NCI-H345 (cell line): ENCODE measurements around the gene CGB2.
A peak's percentile ranks its signal among the peaks of the same experiment; 100 is the strongest.
"Not testable (repeated sequence)": the region's sequence is repeated elsewhere in the genome, so short reads cannot be mapped to it uniquely, and the experiment has no call there.

Source experiments
- DNase-seq: peaks from one replicate; lab custom pipeline; 2025; lab: John Stamatoyannopoulos, UW

Gene CGB2

DNA sequence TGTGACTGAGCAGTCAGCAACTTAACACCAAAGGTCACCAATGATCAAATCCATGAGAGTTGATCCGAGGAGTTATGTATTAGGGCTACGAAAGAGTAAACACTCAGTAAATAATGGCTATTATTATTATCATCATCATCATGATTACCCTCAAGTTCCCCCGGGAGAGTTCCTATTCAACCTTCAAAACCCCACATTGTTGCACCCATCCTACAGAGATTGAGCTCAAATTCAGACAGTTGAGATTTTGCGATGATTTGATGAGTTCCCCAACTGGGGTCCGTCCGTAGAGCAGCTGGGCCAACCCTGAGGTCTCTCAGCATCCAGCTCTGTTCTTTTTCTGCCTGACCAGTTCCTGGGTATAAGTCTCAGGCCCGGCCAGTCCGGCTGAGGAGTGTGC, 6.4 kb downstream of the CGB2 start:
- not testable (repeated sequence) for DNase-seq

DNA sequence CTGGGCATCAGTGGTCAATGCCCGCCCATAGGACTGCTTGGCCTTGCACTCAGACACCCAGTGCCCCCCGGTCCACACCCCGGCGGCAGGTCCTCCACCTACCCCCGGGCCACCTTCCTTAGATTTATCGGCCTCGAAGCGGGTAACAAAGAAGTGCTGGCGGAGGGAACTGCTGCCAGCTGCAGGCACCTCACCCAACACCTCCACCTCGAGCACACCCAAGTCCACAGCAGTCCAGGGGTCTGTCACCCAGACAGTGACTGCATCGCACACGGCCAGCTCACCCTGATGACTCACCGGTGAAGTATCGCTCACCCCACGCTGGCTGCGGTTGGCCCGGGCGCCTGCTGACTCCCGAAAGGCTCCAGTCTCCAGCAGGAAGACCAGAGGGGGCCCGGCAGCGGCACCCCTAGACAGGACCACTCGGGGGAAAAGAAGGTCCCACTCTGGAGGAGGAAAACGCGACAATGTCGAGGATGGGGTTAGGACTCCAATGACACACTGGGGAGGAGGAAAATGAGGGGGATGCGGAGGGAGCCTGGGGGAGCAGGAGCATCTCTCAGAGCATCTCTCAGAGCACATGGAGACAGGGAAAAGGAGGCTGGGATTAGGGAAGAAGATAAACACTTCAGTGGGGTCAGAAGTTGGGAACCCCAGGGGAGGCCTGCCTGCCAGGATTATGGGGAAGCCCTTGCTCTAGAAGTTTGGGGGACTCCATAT, 7.0 kb downstream of the CGB2 start:
- DNase-seq: not testable (repeated sequence)

DNA sequence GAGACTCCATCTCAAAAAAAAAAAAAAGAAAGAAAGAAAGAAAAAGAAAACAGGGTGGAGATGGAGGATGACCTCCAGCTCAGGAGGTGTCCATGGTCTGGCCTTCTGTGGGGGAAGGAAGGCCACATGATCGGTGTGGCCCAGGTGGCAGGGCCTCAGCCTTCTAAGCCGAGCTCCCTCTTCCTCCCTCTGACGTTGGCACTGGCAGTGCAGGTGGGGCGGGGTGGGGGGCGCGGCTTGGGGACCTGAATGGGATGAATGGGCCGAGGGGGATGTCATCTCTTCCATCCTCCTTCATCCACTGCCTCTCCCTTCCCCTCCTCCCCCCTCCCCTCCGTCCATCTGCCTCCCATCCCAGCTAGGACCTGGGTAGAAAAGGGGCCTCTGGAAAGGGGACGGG, 8.0 kb downstream of the CGB2 start:
- DNase-seq: not testable (repeated sequence)

DNA sequence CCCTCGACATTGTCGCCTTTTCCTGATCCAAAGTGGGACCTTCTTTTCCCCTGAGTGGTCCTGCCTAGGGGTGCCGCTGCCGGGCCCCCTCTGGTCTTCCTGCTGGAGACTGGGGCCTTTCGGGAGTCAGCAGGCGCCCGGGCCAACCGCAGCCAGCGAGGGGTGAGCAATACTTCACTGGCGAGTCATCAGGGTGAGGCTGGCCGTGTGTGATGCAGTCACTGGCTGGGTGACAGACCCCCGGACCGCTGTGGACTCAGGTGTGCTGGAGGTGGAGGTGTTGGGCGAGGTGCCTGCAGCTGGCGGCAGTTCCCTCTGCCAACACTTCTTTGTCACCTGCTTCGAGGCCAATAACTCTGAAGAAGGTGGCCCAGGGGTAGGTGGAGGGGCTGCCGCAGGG, 10.5 kb downstream of the CGB2 start:
- DNase-seq: no peak

DNA sequence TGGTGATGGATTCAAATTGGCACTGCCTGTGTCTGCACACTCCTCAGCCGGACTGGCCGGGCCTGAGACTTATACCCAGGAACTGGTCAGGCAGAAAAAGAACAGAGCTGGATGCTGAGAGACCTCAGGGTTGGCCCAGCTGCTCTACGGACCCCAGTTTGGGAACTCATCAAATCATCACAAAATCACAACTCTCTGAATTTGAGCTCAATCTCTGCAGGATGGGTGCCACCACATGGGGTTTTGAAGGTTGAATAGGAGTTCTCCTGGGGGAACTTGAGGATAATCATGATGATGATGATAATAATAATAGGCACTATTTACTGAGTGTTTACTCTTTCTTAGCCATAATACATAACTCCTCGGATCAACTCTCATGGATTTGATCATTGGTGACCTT, 11.0 kb downstream of the CGB2 start:
- not testable (repeated sequence) for DNase-seq

DNA sequence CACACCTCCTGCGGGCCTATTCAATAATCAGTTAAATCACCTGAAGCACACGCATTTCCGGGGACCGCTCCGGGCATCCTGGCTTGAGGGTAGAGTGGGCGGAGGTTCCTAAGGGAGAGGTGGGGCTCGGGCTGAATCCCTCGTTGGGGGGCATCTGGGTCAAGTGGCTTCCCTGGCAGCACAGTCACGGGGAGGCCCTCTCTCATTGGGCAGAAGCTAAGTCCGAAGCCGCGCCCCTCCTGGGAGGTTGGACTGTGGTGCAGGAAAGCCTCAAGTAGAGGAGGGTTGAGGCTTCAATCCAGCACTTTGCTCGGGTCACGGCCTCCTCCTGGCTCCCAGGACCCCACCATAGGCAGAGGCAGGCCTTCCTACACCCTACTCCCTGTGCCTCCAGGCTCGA, 11.9 kb downstream of the CGB2 start, which contains the start of gene CGB5:
Gene CGB5 (plus strand): TSS at position 301 of the 400 bp plus-strand sequence. CDS start 362 bp downstream, outside the sequence.
- DNase-seq: not testable (repeated sequence)

DNA sequence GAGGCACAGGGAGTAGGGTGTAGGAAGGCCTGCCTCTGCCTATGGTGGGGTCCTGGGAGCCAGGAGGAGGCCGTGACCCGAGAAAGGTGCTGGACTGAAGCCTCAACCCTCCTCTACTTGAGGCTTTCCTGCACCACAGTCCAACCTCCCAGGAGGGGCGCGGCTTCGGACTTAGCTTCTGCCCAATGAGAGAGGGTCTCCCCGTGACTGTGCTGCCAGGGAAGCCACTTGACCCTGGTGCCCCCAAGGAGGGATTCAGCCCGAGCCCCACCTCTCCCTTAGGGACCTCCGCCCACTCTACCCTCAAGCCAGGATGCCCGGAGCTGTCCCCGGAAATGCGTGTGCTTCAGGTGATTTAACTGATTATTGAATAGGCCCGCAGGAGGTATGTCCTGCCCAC, 17.3 kb downstream of the CGB2 start, which contains the start of gene CGB8:
Gene CGB8 (minus strand): TSS at position 101 of the 400 bp plus-strand sequence. CDS start 372 bp downstream, outside the sequence.
- DNase-seq: not testable (repeated sequence)

DNA sequence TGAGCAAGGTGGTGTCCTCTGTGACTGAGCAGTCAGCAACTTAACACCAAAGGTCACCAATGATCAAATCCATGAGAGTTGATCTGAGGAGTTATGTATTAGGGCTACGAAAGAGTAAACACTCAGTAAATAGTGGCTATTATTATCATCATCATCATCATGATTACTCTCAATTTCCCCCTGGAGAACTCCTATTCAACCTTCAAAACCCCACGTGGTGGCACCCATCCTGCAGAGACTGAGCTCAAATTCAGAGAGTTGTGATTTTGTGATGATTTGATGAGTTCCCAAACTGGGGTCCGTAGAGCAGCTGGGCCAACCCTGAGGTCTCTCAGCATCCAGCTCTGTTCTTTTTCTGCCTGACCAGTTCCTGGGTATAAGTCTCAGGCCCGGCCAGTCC, 18.1 kb downstream of the CGB2 start:
- not testable (repeated sequence) for DNase-seq

DNA sequence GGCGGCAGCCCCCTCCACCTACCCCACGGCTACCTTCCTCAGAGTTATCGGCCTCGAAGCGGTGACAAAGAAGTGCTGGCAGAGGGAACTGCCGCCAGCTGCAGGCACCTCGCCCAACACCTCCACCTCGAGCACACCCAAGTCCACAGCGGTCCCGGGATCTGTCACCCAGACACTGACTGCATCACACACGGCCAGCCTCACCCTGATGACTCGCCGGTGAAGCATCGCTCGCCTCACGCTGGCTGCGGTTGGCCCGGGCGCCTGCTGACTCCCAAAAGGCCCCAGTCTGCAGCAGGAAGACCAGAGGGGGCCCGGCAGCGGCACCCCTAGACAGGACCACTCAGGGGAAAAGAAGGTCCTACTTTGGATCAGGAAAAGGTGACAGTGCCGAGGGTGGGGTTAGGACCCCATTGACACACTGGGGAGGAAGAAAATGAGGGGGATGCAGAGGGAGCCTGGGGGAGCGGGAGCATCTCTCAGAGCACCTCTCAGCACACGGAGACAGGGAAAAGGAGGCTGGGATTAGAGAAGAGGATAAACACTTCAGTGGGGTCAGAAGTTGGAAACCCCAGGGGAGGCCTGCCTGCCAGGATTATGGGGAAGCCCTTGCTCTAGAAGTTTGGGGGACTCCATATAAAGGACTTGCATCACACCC, 18.8 kb downstream of the CGB2 start:
- not testable (repeated sequence) for DNase-seq

DNA sequence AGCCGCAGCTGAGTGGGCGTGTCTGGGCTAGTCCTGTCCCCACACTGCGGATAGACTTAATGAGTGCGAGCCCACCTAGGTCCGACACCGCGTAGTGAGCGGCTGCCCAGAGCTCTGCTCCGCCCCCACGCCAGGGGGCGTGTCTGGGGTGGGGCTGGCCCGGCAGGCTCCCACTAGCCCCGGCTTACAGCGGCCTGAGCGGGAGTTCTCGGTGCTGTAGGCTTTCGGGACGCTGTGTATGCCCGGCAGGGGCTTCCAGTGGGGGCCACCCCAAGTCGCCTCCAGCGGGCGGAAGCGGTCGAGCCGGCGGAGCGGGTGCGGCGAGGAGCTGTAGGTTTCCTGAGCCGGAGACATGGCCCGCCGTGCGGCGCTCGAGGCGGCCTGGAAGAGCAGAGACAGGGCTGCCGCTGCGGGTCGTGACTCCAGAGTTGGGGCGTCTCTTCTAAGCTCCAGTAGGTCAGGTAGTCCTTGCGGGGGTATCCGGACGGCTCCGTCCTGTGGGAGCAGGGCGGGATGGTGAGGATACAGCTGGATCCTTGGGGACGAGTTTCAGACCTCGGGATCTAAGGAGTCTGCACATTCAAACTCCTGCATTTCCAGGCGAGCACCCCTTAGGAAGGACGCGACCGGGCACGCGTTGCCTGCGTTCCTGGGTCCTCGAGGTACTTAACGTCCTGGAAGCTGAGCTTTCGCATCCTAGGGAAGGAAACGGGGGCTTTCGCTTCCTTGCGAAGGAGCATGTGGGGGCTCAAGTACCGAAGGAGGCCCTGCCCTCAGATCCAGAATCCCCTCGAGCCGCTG, 24.6 kb downstream of the CGB2 start:
- peak; percentile 10 for DNase-seq

DNA sequence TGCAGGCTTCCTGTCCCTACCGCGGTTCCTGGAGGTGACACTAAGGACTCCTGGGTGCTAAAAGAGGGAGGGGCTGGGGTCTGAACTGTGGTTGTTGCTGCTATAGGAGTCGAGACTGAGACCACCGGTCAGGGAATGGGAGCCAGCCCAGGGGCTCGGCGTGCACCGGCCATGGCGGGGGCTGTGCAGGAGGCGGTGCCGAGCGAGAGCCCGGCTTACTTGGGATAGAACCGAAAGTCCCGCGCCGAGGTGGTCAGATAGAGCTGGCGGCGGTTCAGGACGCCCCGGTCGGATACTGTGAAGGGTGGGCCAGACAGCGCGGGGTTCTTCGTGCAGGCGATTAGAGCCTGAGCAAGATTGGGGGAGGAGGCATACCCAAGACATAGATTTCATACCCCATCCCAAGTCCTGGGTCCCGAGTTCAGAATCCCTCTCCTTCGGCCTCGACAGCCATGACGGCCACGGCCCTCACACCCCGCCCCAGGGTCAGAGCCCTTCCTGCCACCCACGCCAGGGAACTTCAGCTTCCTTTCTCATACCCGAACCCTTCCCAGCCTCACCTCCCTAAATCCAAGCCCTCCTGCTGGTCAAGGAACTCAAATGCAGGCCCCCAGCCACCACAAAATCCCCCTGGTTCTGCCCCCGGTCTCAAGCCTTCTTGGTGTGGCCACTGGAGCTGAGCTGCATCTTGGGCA, 25.4 kb downstream of the CGB2 start:
- not testable (repeated sequence) for DNase-seq

DNA sequence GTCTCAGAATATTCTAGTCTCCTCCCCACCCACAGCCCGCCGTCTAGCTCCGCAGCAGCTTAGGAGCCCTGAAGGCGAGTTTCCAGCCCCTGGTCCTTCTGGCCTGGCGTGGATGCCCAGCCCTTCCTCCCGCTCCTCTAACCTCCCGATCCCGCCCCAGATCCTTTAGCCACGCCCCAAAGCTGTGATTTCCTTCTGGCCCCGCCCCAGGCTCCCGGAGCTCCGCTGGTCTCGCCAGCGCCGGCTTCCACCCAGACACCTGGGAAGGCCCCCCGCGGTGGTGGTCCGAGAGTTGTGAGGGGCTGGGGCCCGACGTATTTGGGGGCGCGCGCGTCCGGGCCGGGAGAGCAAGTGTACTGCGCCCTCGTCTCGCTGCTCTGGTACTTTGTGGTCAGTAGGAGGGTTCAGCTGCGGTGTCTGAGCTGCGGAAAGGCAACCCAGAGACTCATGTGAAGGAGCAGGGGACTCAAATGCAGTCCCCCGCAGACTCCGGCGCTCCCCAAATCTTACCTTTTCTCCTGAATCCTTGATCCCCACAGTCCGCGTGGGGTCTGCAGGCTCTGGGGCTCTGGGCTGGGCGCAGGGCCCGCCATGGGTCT, 26.0 kb downstream of the CGB2 start, which contains the start of gene CGB7:
Gene CGB7 (minus strand): TSS at position 114 of the 599 bp plus-strand sequence. CDS start 2,374 bp downstream, outside the sequence.
- peak; percentile 5 for DNase-seq

DNA sequence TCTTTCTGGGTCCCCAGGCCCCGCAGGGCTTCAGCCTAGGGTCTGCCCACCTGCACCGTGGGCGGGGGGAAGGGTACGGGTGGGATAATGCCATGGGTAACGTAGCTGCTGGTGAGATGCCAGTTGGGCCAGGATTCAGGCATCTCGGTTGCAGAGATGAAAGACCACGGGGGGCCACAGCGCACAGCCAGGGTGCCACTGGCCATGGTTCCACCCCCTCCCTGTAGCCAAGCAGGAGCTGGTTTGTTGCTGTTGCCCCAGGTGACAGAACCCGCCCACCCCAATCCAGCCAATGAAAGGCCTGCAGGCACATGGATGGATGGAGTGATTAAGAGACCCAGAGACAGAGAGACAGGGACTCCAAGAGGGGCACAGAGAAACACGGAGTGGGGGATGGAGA, 26.9 kb downstream of the CGB2 start:
- no peak for DNase-seq

DNA sequence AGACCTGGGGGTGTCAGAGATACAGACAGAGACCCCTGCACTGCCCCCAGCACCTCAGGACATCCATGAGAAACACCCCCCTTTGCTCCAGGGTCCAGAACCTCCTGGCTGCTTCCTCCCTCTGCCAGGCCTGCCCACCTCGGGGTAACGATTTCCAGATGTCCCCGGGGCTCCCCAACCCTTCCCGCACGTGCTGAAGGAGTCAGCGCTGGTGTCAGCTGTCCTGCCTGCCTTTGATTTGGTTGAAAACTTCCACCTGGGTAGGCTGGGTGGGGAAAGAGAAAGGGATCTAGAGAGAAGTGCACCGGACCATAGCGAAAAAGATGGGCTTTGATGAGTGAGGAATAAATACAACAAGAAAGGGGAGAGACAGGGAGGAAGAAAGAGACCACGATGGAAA, 27.4 kb downstream of the CGB2 start:
- DNase-seq: no peak

DNA sequence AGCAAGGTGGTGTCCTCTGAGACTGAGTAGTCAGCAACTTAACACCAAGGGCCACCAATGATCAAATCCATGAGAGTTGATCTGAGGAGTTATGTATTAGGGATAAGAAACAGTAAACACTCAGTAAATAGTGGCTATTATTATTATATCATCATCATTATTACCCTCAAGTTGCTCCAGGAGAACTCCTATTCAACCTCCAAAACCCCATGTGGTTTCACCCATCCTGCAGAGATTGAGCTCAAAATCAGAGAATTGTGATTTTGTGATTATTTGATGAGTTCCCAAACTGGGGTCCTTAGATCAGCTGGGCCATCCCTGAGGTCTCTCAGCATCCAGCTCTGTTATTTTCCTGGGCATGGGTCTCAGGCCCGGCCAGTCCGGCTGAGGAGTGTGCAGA, 29.3 kb downstream of the CGB2 start:
- no peak for DNase-seq

DNA sequence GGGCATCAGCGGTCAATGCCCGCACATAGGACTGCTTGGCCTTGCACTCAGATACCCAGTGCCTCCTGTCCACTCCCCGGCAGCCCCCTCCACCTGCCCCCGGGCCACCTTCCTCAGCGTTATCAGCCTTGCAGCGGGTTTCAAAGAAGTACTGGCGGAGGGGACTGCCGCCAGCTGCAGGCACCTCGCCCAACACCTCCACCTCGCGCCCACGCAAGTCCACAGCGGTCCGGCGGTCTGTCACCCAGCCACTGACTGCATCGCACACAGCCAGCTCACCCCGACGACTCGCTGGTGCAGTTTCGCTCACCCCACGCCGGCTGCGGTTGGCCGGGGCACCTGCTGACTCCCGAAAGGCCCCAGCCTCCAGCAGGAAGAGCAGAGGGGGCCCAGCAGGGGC, 29.8 kb downstream of the CGB2 start:
- no peak for DNase-seq

DNA sequence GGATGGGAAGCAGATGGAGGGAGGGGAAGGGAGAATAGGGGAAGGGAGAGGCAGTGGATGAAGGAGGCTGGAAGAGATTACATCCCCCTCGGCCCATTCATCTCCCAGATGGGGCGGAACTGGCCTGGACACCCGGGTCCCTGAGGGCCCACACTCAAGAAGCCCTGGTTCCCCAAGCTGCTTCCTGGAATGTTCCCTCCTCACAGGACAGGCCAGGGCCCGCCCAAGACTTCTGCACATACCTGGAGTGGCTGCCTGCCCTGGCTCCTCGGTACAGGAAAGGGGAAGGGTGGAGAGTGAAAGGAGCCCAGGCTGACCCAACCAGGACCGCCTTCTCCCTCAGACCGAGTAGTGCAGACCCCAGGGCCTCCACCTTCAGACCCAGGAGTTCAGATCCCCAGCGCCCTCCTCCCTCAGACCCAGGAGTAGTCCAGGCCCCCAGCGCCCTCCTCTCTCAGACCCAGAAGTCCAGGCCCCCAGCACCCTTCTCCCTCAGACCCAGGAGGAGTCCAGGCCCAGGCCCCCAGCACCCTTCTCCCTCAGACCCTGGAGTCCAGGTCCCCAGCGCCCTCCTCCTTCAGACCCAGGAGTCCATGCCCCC, 32.4 kb downstream of the CGB2 start:
- DNase-seq: no peak

DNA sequence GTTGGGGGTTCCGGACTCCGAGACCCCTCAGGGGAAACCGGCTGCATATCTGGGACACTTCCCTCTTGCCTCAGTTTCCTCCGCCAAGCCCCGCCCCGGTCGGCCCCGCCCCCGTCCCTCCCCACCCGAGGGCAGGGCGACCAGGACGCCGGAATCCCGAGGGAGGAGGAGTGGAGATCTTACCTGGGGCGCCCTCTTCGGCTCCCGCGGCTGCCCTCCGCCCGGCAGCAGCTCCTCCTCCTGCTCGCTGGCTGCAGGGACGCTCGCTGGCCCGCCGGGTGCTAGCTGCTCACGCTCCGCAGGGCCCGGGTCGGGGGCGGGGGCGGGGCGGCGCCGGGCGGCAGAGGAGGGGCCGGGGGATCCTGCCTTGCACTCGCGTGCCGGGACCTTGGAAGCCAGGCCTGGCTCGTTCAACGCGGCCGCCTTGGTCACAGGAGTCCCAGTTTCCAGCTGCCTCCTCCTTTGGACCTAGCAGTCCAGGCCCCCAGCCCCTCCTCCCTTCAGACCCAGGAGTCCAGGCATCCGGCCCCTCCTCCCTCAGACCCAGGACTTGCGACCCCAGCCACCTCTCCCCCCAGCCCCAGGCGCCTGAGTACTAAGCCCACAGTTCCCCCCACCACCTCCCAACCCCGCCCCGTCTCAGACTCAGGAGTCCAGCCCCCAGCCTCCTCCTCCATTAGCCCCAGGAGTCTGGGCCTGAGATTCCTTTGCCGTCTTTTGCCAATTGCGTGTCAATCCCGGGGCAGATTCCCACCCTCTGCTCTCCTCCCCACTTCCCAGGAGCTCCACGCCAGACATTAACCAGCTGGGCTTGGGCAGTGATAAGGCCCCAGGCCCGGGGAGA, 33.3 kb downstream of the CGB2 start, which contains the start of gene NTF4:
Gene NTF4 (minus strand): TSS at position 51 of the 844 bp plus-strand sequence. CDS start 2,821 bp downstream, outside the sequence.
- no peak for DNase-seq

DNA sequence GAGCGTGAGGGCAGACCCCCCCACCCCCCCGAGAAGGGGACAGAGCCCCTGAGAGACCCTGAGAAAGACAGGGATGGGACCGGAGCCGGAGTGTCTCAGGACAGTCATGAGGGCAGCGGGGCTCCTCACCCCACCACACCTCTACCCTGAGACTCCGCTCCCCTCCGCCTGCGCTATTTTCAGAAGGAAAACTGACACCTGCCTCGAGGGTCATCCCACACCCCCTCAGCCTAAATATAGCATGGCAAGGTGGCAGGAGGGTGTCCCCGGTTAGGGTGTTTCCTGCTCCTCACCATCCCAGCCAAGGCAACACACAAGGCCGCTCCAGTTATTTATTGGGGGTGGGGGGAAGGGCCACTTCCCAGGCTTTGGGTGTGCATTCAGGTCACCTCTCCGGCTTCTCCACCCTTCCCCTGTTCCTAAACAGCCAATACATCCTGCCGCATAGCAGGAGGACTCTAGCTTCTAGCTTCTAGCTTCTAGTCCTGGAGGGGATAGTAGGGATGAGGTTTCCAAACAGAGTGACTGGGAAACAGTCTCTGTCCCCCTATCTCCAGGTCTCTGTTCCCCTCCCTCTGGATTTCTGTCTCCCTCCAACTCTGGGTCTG, 34.3 kb downstream of the CGB2 start:
- DNase-seq: no peak
